GM18861 (cell line): ENCODE results near the gene TMEM41B.
"Not testable (repeated sequence)": the region's sequence is repeated elsewhere in the genome, so short reads cannot be mapped to it uniquely, and the experiment has no call there.

Experiments
- ATAC-seq: cut with Tn5 transposase; IDR thresholded peaks from one replicate; pipeline ENCODE4 v1.9.1; 2021; ENCODE audit not compliant: unreplicated experiment

The TMEM41B gene

GRCh38 chr11:9260838-9261146 lies 53.6 kb downstream of the TMEM41B start:
- ATAC-seq: not testable (repeated sequence)

GRCh38 chr11:9259981-9260837 lies 54.2 kb downstream of the TMEM41B start:
- ATAC-seq: no peak

GRCh38 chr11:9258279-9258678 lies 56.1 kb downstream of the TMEM41B start:
- ATAC-seq: not testable (repeated sequence)

GRCh38 chr11:9254416-9254815 lies 60.0 kb downstream of the TMEM41B start:
- no peak for ATAC-seq

DNA sequence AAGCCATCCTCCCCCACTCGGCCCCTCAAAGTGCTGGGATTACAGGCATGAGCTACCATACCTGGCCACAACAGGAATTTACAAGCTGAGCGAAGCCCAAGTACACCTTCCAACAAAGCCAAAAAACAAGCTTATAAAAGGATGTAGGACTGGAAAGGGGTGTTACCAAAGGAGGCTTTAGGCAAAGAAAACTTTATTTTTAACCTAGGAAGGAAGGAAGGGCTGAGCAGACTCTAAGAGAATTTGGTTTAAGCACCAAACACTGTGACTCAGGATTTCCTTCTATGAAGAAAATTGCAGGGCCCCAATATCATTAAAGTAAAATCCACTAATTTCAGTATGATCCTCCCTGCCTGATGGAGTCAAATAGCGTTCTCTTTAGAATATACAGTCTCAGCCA lies 61.3 kb downstream of the TMEM41B start:
- no peak for ATAC-seq

GRCh38 chr11:9251311-9251710 lies 63.1 kb downstream of the TMEM41B start:
- ATAC-seq: no peak

- peak; percentile 65 for ATAC-seq
These were observed 64.2 kb downstream of the TMEM41B start for GRCh38 chr11:9250139-9250582.

- ATAC-seq: no peak
These were observed 65.1 kb downstream of the TMEM41B start for GRCh38 chr11:9249252-9249651.

- ATAC-seq: no peak
These were observed 66.5 kb downstream of the TMEM41B start for GRCh38 chr11:9247863-9248262.

DNA sequence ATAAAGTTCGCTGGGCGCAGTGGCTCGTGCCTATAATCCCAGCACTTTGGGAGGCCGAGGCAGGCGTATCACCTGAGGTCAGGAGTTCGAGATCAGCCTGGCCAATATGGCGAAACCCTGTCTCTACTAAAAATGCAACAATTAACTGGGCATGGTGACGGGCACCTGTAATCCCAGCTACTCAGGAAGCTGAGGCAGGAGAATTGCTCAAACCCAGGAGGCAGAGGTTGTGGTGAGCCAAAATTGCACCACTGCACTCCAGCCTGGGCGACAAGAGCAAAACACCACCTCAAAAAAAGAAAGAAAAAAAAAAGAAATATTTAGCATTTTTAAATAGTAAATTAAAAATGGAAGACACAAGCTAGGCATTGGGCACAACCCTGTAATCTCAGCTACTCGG lies 78.2 kb downstream of the TMEM41B start:
- not testable (repeated sequence) for ATAC-seq

DNA sequence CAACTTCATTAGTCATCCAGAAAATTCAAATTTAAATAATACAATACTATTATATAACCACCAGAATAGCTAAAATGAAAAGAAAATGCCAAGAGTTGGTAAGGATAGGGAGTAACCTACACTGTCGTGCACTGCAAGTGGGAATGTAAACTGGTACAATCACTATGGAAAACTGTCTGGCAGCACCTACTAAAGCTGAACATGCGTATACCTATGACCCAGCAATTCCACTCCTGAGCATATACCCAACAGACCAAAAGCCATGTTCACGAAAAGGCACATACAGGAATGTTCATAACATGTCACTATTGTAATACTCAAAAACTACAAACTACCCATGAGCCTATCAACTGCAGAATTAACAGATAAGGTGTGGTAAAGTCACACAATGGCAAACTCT lies 81.9 kb downstream of the TMEM41B start:
- no peak for ATAC-seq

DNA sequence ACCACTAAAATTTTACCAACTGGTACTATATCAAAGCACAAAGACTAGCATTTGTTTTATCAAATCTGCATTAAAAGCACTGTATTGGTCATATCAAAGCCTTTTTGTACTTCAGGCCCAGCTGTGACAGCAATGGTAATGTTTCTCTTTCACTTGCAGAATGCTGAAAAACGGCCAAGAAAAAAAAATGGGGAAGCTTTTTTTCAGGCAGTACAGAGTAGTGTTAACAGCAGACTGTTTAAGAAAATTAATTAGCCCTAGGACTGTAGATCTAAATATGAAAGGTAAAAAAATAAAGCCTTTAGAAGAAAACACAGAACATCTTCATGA lies 82.6 kb downstream of the TMEM41B start:
- no peak for ATAC-seq
